GM12873 (cell line): Measurements from ENCODE around the gene CDK6.

ENCODE experiments used
- TF ChIP-seq, protein P1 (sequence below): IDR thresholded peaks from 2 replicates; pipeline ENCODE4 v1.5.1; 2012; ENCODE audit warnings: low read depth, mild to moderate bottlenecking, moderate library complexity, low read length, control low read depth; ENCODE audit not compliant: insufficient read depth; ENCODE audit errors: missing control alignments

The CDK6 gene

DNA sequence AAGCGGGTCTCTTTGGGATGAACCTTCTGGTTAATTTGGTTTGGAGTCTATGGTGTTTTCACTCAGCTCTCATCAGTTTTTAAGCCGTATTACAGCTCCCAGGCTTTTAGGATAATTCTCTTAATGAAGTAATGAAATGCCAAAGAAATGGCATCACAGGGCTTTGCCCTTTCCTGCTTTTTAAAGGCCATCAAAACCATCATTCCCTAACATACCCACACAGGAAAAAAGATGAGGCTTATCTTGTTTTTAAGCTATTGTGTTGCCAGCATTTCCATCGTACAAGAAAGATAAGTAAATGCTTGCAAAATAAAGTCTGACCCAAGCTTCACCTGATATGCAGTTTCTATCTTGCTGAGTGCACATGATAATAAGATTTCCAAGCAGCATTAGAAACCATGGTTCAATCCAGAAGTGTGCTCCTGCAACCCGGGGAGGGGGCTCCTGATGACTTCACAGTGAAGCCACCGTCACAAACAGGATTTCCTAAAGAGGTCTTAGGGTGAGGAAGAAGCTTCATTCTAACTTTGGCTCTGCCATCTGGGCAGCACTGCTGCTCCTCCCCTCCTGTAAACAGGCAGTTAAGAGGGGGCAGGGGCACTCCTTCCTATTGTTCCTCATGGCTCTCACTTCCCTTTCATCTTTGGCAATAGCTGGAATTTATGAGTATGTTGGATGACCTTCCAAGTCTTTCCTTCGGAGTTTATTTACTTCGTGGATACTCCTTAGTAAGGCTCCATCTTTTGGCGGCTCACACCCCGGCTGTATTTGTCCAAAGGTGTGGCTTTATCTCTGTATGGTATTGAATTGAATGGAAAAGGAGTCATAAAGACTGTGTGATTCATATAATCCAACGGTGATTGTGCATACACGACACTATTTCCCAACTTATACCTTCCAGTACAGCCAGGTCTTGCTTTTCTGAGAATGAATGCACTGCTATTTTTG, 191.0 kb downstream of the CDK6 start:
- TF ChIP-seq, protein P1, sequence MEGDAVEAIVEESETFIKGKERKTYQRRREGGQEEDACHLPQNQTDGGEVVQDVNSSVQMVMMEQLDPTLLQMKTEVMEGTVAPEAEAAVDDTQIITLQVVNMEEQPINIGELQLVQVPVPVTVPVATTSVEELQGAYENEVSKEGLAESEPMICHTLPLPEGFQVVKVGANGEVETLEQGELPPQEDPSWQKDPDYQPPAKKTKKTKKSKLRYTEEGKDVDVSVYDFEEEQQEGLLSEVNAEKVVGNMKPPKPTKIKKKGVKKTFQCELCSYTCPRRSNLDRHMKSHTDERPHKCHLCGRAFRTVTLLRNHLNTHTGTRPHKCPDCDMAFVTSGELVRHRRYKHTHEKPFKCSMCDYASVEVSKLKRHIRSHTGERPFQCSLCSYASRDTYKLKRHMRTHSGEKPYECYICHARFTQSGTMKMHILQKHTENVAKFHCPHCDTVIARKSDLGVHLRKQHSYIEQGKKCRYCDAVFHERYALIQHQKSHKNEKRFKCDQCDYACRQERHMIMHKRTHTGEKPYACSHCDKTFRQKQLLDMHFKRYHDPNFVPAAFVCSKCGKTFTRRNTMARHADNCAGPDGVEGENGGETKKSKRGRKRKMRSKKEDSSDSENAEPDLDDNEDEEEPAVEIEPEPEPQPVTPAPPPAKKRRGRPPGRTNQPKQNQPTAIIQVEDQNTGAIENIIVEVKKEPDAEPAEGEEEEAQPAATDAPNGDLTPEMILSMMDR = no peak

DNA sequence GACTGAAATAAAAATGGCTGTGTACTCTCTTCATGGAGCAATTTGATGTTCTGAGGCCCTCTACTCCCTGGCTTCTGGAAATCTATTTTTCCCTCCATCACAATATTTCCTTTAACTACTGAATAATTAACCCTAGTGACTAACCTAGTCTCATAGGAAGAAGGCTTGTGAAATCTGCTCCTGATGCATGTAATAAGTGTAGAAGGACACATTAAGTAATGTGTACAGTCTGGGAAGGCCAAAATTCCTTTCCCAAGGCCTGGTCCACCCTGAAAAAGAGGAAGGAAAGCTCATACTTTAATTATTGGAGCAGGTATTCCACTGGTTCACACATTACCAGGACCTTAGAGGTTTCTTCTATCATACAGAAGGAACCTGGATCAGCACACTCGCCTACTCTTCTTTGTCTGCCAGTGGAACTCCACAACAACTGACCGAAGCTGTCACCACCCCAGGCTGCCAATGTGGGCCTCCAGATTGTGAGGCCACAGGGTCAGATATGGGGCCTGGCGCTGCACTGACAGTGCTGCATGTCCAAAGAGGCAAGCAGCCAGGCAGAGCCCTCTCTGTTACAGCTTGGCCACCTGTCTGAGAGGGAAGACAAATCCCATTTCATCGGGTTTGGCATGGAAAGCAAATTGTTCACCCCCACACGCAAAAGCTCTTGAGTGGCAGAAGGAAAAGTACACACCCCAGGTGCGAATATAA, 191.8 kb downstream of the CDK6 start:
- TF ChIP-seq, protein P1 = no peak

DNA sequence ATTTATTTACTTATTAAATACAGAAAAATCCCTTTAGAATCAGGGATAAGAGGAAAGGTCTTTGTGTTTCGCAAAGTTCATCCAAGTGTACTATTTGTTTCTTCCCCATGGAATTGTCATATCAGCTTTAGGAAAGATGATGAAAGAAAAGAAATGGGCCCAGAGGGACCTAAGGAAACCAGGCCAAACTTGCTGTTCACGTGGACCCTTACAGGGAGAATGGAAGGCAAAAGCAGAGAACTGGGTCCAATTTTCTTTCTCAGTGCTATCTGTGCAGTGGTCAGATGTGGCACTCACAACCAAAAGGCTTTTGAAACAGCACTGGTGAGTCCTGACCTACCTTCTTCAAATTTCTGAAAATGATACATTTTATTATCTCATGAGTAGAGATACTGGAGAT, 192.6 kb downstream of the CDK6 start:
- TF ChIP-seq, protein P1 = no peak

DNA sequence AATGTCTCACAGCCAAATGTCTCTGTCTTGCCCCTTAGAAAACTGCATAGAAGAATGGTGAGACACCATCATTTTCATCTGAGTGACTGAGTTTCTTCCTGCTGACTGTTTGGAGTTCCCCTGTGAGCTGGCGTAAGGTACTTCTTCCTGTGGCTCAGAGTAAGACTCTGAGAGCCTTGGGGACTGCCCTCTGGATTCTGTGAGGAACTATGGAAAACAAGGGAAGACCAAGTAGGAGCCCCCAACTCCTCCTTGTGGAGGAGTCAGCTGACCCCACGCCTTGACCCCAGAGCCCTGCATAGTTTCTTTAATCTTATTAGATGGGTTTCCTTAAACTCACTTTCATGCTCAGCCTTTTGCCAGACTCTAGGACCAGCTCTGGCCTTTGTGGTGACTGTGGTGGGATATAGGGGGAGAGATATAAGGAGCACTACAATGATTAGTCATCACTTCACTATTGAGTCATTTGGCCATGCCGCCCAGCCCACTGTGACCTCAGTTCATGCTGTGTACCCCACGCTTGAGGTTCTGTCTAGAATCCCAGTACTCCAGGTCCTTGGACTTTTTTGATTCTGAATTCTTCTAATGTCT, 194.4 kb downstream of the CDK6 start:
- TF ChIP-seq, protein P1 = no peak

DNA sequence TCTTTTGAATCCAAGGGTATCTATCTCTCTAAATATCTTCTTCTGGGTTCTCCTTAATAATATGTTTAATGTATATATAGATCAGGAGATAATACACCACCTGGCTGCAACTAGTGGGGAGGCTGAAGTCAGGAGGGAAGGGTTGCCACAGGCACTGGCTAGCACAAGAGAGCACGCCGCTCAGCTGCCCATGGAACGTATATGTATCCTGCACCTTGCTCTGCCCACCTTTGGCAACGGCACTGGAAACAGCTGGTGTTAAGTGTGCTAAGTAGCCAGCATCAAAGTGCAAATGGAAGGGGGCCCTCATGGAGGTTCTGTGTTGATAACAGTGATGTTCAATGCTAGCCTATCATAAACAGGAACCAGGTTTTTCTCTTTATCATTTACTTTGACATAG, 196.4 kb downstream of the CDK6 start:
- TF ChIP-seq, protein P1 = no peak

DNA sequence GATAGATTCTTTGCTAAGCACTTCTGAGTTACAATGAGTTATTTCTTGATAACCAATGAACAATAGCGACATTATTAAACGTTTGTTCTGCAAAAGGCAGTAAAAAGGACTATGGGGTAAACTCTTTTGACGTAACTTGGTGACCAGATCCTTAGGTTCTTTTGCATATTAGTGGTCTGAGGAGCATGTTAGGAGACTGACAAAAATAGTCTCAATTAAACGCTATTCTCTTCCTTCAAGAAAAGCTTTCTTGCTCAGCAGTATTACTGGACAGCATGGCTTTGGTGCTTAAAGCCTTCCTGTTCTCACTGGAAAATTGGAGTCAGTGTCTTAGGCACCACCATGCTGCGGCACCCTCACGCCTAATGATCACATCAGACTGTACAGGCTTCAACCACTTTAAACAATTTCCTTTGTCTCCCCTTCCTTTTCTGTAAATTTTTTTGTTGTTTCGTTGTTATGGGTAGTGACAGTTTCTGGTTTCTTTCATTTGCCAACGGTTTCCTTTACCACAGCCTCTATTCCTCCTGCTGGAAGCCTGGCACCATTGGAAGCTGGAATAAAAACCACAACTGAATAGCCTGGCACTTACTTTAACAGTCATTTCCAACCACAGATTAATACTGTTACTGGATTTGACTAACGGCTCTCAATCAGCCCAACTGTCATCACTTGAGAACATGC, 197.0 kb downstream of the CDK6 start:
- TF ChIP-seq, protein P1 = no peak
